HAP-1 (cell line): ENCODE measurements around the gene TEAD2.
"Not testable (repeated sequence)": the region's sequence is repeated elsewhere in the genome, so short reads cannot be mapped to it uniquely, and the experiment has no call there.

ENCODE experiments used
- DNase-seq, 2 experiments: peaks; one replicate each; pipeline ENCODE4 v3.0.0-alpha.2; 2016 to 2020; ENCODE audit warnings: low spot score in 2 of 2
- H3K27me3 ChIP-seq: fragments of 250-450 bp; sonication (Bioruptor Pico); 2 replicates; pipeline ENCODE4 v1.5.1; 2020; ENCODE audit warnings: low read depth, mild to moderate bottlenecking, moderate library complexity
- H3K36me3 ChIP-seq: fragments of 250-450 bp; sonication (Bioruptor Pico); replicated peaks from 2 replicates; pipeline ENCODE4 v1.5.1; 2020; ENCODE audit warnings: mild to moderate bottlenecking
- H3K4me1 ChIP-seq: fragments of 250-450 bp; sonication (Bioruptor Pico); 2 replicates; pipeline ENCODE4 v1.5.1; 2020; ENCODE audit warnings: mild to moderate bottlenecking
- H3K4me3 ChIP-seq: fragments of 250-450 bp; sonication (Bioruptor Pico); 2 replicates; pipeline ENCODE4 v1.5.1; 2020; ENCODE audit warnings: mild to moderate bottlenecking, moderate library complexity
- H3K9me3 ChIP-seq: fragments of 250-450 bp; sonication (Bioruptor Pico); 2 replicates; pipeline ENCODE4 v1.5.1; 2020; ENCODE audit warnings: mild to moderate bottlenecking, moderate library complexity
- in situ Hi-C: fragments of 300-500 bp; cut with MboI; formaldehyde crosslinking; loops from 3 replicates; pipeline ENCODE4 v1.14.3; 2020; ENCODE audit warnings: low sequenced_read_pairs, inconsistent platforms, mixed read lengths

Gene TEAD2

DNA sequence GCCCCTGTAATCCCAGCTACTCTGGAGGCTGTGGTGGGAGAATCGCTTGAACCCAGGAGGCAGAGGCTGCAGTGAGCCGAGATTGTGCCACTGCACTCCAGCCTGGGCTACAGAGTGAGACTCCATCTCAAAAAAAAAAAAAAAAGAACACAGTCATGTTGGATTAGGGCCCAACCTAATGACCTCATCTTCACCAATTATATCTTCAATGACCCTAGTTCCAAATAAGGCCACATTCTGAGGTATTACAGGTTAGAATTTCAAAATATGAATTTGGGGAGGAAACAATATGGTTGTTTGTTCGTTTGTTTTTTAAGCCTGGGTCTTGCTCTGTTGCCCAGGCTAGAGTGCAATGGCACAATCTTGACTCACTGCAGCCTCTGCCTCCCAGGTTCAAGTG, 11.0 kb upstream of the TEAD2 start:
- H3K4me1 ChIP-seq, H3K36me3 ChIP-seq, H3K27me3 ChIP-seq, H3K4me3 ChIP-seq, DNase-seq, in situ Hi-C loops: not testable (repeated sequence)
- peaks cover 11% of the 10 kb centered on the region for H3K9me3 ChIP-seq

DNA sequence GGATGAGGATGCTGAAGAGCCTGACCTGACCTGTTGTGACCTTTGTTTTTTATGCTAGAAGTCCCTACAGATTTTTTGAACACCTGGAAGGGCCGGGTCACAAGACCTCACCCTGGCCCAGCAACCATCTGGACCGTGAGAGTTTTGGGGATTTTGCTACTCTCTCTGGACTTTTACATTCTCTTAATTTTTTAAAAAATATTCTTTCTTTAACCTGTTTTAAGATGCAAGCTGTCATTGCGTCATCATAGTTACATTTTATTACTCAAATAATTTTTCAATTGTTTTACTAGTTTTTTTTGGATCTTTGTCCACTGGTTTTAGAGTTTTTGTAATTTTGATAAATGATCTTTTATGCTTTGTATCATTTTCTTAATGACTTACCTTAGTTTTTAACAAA, 9.0 kb upstream of the TEAD2 start:
- peaks cover 11% of the 10 kb centered on the region for H3K9me3 ChIP-seq
- H3K4me1 ChIP-seq = no peaks in the 10 kb centered on the region
- no peak overlapping the region for H3K4me3 ChIP-seq
- in situ Hi-C loops = no loop called here
- no peaks in the 10 kb centered on the region for H3K27me3 ChIP-seq
- no peaks in the 10 kb centered on the region for H3K36me3 ChIP-seq
- DNase-seq = no peak

DNA sequence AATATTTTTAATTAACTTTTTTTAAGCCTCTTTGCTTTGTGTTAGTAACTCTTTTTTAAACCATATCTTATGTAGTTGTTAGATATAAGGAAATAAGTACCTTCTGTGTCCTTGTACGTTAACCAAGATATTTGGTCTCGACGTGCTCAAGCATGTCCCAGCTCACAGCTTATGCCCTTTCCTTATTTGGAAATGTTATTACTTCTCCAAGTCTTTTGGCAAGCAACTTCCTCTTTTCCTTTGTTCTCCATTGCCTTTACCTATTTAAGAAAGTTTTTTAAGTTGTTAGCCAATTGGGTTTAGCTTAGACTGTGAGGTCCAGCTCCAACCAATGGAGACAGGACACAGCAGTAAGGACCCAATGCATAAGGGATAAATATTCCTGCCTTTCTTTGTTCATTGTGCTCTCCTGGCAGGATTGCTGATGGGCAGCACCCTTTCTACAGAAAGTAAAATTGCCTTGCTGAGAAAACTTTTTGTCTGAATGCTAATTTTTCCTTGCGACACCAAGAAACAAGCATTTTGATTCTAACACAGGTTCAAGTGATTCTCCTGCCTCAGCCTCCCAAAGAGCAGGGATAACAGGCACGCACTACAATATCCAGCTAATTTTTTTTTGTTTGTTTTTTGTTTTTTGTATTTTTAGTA, 6.6 kb upstream of the TEAD2 start:
- Histone ChIP-seq H3K4me3 (no peak overlapping the region), H3K36me3 (no peaks in the 10 kb centered on the region), H3K9me3 (peaks cover 11% of the 10 kb centered on the region), H3K4me1 (peaks cover 3% of the 10 kb centered on the region; the same call in 1 of the 2 replicates), H3K27me3 (no peaks in the 10 kb centered on the region)
- in situ Hi-C loops = no loop called here
- no peak for DNase-seq

DNA sequence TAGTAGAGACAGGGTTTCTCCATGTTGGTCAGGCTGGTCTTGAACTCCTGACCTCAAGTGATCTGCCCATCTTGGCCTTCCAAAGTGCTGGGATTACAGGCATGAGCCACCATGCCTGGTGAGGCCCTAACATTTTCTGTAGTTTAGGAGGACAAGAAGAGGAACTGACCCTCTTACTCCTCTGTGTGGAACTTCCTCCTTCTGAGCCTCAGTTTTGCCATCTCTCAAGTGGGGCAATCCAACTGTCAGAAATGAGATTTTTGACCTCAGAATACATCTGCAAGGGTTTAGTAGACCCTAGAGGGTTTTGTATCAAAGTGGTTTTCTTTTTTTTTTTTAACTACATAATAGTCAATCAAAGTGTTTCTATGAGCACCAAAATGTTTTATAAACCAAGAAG, 3.9 kb upstream of the TEAD2 start:
- in situ Hi-C loops = no loop called here
- Histone ChIP-seq H3K4me3 (no peak overlapping the region), H3K36me3 (no peaks in the 10 kb centered on the region), H3K27me3 (no peaks in the 10 kb centered on the region), H3K9me3 (peaks cover 11% of the 10 kb centered on the region), H3K4me1 (peaks cover 10% of the 10 kb centered on the region)
- DNase-seq = no peak

DNA sequence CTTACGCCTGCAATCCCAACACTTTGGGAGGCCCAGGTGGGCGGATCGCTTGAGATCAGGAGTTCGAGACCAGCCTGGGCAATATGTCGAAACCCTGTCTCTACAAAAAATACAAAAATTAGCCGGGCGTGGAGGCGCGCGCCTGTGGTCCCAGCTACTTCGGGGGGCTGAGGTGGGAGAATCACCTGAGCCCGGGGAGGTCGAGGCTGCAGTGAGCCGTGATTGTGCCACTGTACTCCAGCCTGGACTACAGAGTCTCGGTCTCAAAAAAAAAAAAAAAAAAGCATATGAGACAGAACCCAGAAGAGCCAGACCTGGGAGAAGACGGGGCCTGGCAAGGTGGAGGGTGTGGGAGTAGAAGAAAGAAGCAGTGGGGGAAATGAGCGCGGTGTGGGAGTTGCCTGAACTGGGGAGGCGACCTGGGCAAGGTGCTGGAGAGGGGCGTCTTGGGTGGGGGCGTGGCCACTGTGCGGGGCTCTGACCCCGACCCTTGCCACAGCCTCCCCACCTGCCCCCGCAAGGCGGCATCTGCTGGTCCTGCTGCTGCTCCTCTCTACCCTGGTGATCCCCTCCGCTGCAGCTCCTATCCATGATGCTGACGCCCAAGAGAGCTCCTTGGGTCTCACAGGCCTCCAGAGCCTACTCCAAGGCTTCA, 2.0 kb upstream of the TEAD2 start:
- Histone ChIP-seq H3K4me1 (peaks cover 10% of the 10 kb centered on the region), H3K9me3 (peaks cover 8% of the 10 kb centered on the region), H3K36me3 (no peaks in the 10 kb centered on the region; the same call in 1 of the 2 replicates), H3K4me3 (peak overlapping the region; percentile 16), H3K27me3 (no peaks in the 10 kb centered on the region)
- in situ Hi-C loops = no loop called here
- no peak for DNase-seq

DNA sequence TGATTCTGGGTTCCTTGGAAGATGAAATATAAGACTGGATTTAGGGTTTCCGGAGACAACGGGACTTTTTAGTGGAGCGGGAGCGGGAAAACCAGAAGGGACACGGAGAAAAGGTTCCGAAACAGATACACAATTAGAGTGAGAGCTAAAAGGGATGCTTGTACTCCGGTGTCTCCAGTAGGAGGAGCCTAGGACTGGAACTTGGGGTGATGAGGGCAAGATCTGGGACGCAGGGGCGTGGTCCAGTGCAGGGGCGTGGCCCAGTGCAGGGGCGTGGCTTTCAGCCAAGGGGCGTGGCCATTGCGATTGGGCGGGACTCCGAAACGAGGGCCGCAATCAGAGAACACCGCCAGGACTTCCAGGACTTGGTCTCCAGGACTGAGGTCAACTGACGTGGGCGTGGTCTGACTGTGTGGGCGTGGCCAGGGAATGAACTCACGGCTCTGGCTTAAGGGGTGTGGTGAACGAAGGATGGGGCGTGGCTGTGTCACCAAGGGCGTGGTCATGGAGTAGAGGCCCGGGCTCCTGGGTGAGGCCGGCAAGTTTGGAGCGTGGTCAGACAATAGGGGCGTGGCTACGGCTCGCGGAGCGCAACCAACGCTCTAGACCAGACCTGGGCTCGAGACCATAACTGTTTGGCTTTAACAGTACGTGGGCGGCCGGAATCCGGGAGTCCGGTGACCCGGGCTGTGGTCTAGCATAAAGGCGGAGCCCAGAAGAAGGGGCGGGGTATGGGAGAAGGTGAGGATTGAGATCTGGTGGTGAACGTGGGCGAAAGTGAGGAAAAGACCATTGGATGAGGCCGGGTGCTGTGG, 1.3 kb upstream of the TEAD2 start, which contains the start of gene DKKL1:
DKKL1 (plus strand) TSS at position 610 of the 815 bp plus-strand sequence; CDS start at position 732, 122 bp downstream.
- Histone ChIP-seq H3K36me3 (peaks cover 2% of the 10 kb centered on the region; the same call in 1 of the 2 replicates), H3K27me3 (no peaks in the 10 kb centered on the region), H3K4me3 (peak within 1 kb of the TSS; percentile 60), H3K9me3 (peaks cover 1% of the 10 kb centered on the region; the same call in 1 of the 2 replicates), H3K4me1 (peaks cover 10% of the 10 kb centered on the region)
- in situ Hi-C loops = no loop called here
- DNase-seq = peak; percentile 93 to 100

DNA sequence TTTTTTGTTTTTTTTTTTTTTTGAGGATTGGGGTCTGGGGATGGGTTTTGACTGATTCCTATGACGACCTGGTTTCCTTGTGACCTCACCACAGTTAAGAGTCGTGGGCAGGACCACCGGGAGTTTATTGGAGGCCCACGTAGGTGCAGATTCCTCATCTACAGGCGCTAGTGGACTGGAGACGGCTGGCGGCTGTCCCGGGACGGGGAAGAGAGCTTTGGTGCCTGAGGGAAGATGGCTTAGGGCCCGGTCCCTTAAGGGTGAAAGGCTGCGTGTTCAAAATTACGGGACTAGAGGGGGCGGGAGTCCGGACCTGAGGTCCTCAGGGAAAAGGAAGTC, 682 bp upstream of the TEAD2 start:
- H3K9me3 ChIP-seq = no peaks in the 10 kb centered on the region
- DNase-seq = peak in 1 of 2 experiments; percentile 63
- in situ Hi-C loops = no loop called here
- H3K4me1 ChIP-seq = peaks cover 10% of the 10 kb centered on the region
- peaks cover 5% of the 10 kb centered on the region for H3K36me3 ChIP-seq
- H3K4me3 ChIP-seq = peak overlapping the region; percentile 60
- H3K27me3 ChIP-seq = no peaks in the 10 kb centered on the region

DNA sequence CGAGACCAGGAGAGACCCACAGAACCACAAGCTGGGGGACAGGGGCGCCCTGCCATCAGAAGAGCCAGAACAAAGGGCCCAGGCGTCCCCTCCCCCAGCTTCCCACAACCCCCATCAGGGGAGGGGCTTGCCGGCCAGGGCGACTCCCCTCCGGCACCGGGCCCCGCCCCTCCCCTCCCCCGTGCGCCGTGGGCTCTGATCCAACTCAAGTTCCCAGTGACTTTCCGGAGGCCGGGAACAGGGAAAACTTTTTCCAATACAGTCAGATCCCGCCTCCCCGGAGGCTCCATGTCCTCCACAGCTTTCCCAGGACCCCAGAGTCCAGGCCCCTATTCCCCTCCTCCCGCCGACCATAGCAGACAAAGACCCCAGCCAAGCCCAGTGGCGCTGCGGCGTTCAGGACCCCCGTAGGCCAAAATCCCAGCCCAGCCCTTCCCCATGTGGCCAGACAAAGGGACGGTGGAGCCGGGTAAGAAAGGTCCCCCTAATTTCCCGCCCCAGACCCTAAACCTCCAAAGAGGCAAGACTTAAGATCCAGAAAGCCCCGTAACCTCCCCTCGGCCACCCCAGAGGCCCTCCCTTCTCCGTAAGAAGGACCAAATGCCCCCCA, 673 bp downstream of the TEAD2 start:
- in situ Hi-C loops = no loop called here
- peaks cover 10% of the 10 kb centered on the region for H3K4me1 ChIP-seq

DNA sequence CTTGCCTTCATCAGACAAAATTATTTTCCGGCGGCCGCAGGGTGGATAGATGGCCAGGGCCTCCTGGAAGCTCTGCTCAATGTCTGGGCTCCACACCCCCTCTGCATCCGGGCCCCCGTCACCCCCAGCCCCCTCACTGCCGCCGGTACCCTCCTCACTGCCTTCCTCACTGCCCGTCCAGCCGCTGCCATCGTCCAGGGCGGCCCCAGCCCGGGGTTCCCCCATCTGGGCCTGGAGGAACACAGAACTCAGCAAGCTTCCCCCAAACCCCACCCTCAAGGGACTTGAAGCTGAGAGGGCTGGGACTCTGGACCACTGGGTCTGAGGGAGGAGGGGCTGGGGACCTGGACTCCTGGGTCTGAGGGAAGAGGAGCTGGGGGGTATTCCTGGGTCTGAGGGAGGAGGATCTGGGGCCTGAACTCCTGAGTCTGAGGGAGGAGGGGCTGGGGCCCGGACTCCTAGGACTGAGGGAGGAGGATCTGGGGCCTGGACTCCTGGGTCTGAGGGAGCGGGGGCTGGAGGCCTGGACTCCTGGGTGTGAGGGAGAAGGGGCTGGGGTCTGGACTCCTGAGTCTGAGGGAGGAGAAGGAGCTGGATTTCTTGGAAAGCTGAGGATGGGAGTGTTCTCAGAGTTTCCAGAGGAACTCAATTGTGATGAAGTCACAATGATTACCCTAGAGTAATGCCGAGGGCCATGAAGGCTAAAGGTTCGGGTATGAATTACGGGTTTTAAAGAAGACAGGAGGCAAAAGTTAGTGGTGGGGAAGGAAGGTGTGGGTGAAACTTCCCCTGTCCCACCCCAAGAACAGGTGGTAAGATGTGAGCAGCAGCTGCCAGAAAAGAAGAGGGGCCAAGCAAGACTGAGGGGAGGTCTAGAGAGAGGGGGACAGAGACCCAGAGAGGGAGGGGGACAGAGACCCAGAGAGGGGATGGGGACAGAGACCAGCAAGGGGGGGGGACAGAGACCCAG, 2.1 kb downstream of the TEAD2 start:
- H3K4me1 ChIP-seq = peaks cover 10% of the 10 kb centered on the region
- no peak overlapping the region for H3K4me3 ChIP-seq
- no peaks in the 10 kb centered on the region for H3K9me3 ChIP-seq
- peaks cover 11% of the 10 kb centered on the region for H3K36me3 ChIP-seq
- in situ Hi-C loops = no loop called here
- no peak for DNase-seq
- no peaks in the 10 kb centered on the region for H3K27me3 ChIP-seq

More for the DNA sequence above, 673 bp downstream of the TEAD2 start:
- DNase-seq = peak; percentile 67 to 87
- no peaks in the 10 kb centered on the region for H3K27me3 ChIP-seq
- no peaks in the 10 kb centered on the region for H3K9me3 ChIP-seq
- peaks cover 11% of the 10 kb centered on the region for H3K36me3 ChIP-seq
- peak overlapping the region; percentile 60 for H3K4me3 ChIP-seq

DNA sequence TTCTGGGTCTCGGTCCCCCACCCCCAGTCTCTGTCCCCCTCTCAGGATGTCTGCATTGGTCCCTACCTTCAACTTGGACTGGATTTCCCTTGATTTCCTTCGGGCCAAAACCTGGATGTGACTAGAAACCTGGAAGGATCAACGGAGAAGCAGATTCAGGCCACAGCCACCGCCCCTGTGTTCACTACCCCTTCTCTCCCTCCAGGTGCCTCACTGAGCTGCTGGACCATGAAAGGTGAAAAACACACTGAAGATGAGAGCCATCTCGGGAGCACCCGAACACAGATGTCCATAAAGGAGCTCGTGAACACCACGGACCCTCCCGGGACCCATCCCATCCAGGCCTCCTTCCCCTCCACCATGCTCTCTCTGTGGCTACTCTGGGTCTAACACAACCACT, 5.0 kb downstream of the TEAD2 start:
- in situ Hi-C loops = no loop called here
- no peak for DNase-seq
- H3K36me3 ChIP-seq = peaks cover 14% of the 10 kb centered on the region

DNA sequence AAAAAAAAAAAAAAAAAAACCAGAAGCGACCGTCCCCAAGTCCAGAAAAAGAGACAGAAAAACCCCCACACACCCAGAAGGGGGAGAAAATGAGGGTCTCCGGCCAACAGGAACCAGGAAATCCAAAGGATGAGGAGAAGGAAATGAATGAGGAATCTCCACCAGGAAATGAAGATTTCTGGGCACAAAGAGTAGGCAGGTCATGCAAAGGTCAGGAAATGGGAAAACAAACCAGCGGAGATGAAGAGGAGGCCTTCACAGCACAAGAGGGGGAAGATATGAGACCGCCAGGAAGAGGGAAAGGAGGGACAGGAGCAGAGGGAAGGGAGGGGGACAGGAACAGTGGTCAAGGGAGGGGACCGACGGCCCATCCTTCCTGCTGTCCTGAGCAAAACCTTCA, 5.8 kb downstream of the TEAD2 start:
- no peaks in the 10 kb centered on the region for H3K27me3 ChIP-seq
- no peak for DNase-seq
- no peaks in the 10 kb centered on the region for H3K9me3 ChIP-seq
- peaks cover 17% of the 10 kb centered on the region for H3K36me3 ChIP-seq
- no peaks in the 10 kb centered on the region for H3K4me1 ChIP-seq
- no peak overlapping the region for H3K4me3 ChIP-seq
- in situ Hi-C loops = no loop called here

More for the DNA sequence above, 5.0 kb downstream of the TEAD2 start:
- Histone ChIP-seq H3K27me3 (no peaks in the 10 kb centered on the region), H3K4me1 (no peaks in the 10 kb centered on the region), H3K4me3 (no peak overlapping the region), H3K9me3 (no peaks in the 10 kb centered on the region)

DNA sequence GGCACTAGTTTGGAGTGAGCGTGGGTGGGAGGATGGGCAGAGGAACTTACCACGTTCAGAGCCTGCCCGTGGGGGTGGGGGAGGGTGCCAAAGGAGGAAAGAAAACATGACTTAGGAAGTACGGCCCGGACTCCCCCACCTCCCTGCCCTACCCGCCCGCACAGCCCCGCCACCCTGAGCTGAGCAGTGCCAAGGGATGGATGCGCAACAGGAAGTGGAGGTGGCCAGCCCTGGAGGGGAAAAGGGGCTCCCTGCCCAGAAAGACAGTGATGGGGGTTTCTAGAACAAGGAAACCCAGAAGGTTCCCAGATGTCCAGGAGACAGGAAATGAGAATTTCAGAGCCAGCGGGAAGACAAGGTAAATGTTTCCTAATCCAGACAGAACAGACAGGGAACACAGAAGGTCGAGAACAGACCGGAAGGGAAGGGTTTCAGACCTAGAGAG, 6.3 kb downstream of the TEAD2 start:
- in situ Hi-C loops = no loop called here
- H3K4me3 ChIP-seq = no peak overlapping the region
- H3K36me3 ChIP-seq = peaks cover 22% of the 10 kb centered on the region
- no peaks in the 10 kb centered on the region for H3K27me3 ChIP-seq
- no peaks in the 10 kb centered on the region for H3K4me1 ChIP-seq
- DNase-seq = no peak
- no peaks in the 10 kb centered on the region for H3K9me3 ChIP-seq

DNA sequence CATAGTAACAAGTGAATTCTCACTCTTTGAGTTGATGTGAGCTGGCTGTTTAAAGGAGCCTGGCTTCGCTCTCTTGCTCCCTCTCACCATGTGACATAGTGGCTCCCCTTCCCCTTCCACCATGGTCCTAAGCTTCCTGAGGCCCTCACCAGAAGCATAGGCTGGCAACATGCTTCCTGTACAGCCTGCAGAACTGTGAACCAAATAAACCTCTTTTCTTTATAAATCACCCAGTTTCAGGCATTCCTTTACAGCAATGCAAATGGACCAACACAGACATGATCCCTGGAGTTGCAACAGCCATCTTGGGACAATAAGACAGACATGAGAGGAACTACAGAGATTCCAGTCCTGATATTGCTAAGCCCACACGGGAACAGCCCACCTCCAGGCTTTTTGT, 12.6 kb downstream of the TEAD2 start:
- Histone ChIP-seq H3K4me1 (no peaks in the 10 kb centered on the region), H3K36me3 (peaks cover 61% of the 10 kb centered on the region), H3K27me3 (no peaks in the 10 kb centered on the region), H3K4me3 (no peak overlapping the region), H3K9me3 (no peaks in the 10 kb centered on the region)
- no peak for DNase-seq
- in situ Hi-C loops = no loop called here
